Testis (tissue), 2 donors: Measurements from ENCODE around the gene OR6K6.

Experiments
- CTCF ChIP-seq, 3 experiments: fragments of 450-650 bp in 2 of 3; fragments of 200-600 bp in 1 of 3; sonication (generic) in 1 of 3; IDR thresholded peaks; one replicate each; pipeline ENCODE4 v1.5.1; 2016 to 2019; ENCODE audit warnings: antibody characterized with exemption in 3 of 3, mild to moderate bottlenecking in 2 of 3, moderate library complexity in 1 of 3
- POLR2A ChIP-seq: fragments of 450-650 bp; IDR thresholded peaks from one replicate; pipeline ENCODE4 v1.6.1; 2017; ENCODE audit warnings: antibody characterized with exemption, mild to moderate bottlenecking, moderate library complexity

- TF ChIP-seq CTCF (IDR thresholded peaks at IDR 0.05) (no peak), POLR2A (no peak)
Measured at GRCh38 chr1:158798531-158798930, 44.0 kb downstream of the OR6K6 start.
